ENCODE data around the gene FBXL19.

Gene FBXL19

GRCh38 chr16:30921748-30922419, 1.5 kb upstream of the FBXL19 start:
- Histone ChIP-seq H3K27me3 (no peaks in the 10 kb centered on the region), H3K4me1 (ENCODE audit: control insufficient read depth in 1 of 2, insufficient read depth in 1 of 2, low read depth in 1 of 2, low read length in 1 of 2) (peaks cover 21 to 22% of the 10 kb centered on the region in 2 experiments), H3K36me3 (no peaks in the 10 kb centered on the region), H3K4me3 (ENCODE audit: low read depth in 1 of 2, low read length in 1 of 2) (peak overlapping the region; percentile 93 to 95), H3K9me3 (no peaks in the 10 kb centered on the region), H3K27ac (peak overlapping the region; percentile 94)
- TF ChIP-seq, protein P1, sequence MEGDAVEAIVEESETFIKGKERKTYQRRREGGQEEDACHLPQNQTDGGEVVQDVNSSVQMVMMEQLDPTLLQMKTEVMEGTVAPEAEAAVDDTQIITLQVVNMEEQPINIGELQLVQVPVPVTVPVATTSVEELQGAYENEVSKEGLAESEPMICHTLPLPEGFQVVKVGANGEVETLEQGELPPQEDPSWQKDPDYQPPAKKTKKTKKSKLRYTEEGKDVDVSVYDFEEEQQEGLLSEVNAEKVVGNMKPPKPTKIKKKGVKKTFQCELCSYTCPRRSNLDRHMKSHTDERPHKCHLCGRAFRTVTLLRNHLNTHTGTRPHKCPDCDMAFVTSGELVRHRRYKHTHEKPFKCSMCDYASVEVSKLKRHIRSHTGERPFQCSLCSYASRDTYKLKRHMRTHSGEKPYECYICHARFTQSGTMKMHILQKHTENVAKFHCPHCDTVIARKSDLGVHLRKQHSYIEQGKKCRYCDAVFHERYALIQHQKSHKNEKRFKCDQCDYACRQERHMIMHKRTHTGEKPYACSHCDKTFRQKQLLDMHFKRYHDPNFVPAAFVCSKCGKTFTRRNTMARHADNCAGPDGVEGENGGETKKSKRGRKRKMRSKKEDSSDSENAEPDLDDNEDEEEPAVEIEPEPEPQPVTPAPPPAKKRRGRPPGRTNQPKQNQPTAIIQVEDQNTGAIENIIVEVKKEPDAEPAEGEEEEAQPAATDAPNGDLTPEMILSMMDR (IDR thresholded peaks at IDR 0.05), result peak; percentile 92

DNA sequence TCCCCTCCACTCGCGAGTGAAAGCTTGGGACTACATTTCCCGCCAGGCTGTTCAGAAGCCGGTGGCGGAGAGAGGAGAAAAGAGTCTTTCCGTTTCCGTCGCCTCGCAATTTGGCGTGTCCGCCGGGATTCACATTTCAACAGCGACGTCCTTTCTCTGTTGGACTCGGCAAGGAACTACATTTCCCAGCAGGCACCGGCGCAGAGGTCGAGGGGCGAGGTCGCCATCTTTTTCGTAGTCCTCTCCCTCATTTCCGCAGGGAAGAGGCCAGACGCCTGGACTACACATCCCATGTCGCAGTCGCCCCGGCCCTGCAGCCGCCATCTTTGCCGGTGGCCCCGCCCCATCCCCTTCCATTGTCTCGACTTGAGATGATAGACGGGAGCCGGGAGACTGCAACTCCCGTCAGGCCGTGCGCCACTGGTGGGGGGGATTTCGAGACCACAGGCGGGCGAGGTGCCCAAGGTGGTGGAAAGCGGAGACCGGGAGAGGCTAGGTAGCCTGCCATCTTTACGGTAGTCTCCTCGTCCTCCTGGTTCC, 882 bp upstream of the FBXL19 start:
- H3K27ac ChIP-seq, result peak overlapping the region; percentile 94
- H3K27me3 ChIP-seq, result no peaks in the 10 kb centered on the region
- no peaks in the 10 kb centered on the region for H3K36me3 ChIP-seq
- H3K4me1 ChIP-seq (ENCODE audit: control insufficient read depth in 1 of 2, insufficient read depth in 1 of 2, low read depth in 1 of 2, low read length in 1 of 2), result peaks cover 16 to 22% of the 10 kb centered on the region in 2 experiments
- H3K4me3 ChIP-seq (ENCODE audit: low read depth in 1 of 2, low read length in 1 of 2), result peak overlapping the region; percentile 93 to 95
- TF ChIP-seq, protein P1 (IDR thresholded peaks at IDR 0.05), result no peak
- H3K9me3 ChIP-seq, result no peaks in the 10 kb centered on the region

GRCh38 chr16:30922960-30923535, 324 bp upstream of the FBXL19 start:
- peak overlapping the region; percentile 94 for H3K27ac ChIP-seq

DNA sequence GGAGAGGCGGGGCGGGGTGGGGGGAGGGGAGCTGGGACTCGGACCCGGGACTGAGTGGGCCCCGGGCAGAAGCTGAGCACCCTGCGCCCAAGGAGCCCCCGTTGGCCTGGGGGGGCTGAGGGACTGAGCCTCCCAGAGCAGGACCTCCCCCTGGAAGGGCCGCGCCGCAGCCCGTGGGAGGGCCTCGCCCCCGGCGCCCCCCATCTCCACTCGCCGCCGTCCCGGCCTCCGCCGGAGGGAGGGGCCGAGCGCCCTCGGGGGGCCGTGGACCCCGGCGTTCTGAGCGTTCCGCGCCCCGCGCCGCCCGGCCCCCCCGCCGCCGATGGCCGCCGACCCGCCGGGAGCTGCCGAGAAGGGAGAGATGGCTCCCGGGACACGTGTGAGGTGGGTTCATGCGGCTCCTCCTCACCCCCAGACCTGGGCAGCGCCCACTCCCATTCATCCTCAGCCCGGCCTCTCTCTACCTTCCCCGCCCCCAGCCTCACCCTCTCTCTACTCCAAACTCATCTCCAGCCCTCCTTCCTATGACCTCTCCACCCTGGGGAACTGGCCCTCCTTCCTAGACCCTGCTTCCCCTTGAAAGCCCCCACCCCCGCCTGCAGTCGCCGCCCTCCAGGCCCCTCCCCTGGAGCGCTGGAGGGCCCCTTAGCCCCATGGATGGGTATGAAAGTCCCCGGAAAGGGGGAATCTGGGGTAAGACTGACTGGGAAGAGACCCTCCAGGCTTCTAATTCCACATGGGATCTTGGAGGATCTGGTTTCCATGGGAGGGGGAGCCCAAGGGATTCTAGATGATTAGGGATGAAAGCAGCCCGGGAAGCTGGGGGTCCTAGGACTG, 922 bp downstream of the FBXL19 start:
- peaks cover 12 to 18% of the 10 kb centered on the region in 2 experiments for H3K4me1 ChIP-seq (ENCODE audit: control insufficient read depth in 1 of 2, insufficient read depth in 1 of 2, low read depth in 1 of 2, low read length in 1 of 2)
- TF ChIP-seq, protein P1 (IDR thresholded peaks at IDR 0.05), result no peak
- H3K27ac ChIP-seq, result no peak overlapping the region
- H3K4me3 ChIP-seq (ENCODE audit: low read depth in 1 of 2, low read length in 1 of 2), result peak overlapping the region; percentile 93 to 95
- peaks cover 3% of the 10 kb centered on the region for H3K36me3 ChIP-seq
- H3K9me3 ChIP-seq, result no peaks in the 10 kb centered on the region
- no peaks in the 10 kb centered on the region for H3K27me3 ChIP-seq

More at GRCh38 chr16:30922960-30923535, 324 bp upstream of the FBXL19 start:
- peaks cover 12 to 22% of the 10 kb centered on the region in 2 experiments for H3K4me1 ChIP-seq (ENCODE audit: control insufficient read depth in 1 of 2, insufficient read depth in 1 of 2, low read depth in 1 of 2, low read length in 1 of 2)
- no peaks in the 10 kb centered on the region for H3K9me3 ChIP-seq
- no peaks in the 10 kb centered on the region for H3K36me3 ChIP-seq
- H3K4me3 ChIP-seq (ENCODE audit: low read depth in 1 of 2, low read length in 1 of 2), result peak overlapping the region; percentile 93 to 95
- TF ChIP-seq, protein P1 (IDR thresholded peaks at IDR 0.05), result peak; percentile 21
- no peaks in the 10 kb centered on the region for H3K27me3 ChIP-seq

DNA sequence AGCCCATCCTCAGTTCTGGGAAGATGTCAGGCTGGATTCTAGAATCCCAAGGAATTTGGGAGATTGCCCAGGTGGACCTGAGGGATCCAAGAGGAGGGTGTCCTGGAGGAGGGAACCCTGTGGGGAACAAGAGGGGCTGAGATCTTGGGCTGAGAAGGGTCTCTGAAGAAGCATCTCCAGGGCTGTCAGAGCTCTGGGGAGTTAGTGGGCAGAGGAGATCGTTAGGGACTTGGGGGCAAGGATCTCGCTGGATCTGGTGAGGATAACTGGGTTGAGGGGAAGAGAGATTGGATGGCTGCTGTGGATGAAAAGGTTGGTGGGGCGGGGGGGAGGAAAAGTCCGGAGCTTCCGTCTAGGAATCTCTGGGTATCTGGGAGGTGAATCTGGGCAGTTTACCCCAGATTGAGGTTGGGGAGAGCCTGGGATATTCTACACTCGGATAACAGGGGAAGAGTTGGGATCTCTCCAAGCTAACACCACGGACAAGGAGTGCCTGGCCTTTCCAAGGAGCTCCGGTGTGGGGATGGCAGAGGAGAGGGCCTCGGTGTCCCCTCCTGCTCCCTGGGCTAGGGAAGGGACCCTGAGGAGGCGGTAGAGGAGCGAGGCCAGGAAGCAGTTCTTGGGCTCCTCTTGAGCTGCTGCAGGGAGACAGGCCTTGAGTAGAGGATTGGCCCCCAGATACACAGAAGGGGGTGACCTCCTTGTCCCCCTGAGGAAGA, 1.7 kb downstream of the FBXL19 start:
- Histone ChIP-seq H3K4me1 (ENCODE audit: control insufficient read depth in 1 of 2, insufficient read depth in 1 of 2, low read depth in 1 of 2, low read length in 1 of 2) (peaks cover 12 to 18% of the 10 kb centered on the region in 2 experiments), H3K27ac (peak overlapping the region; percentile 6), H3K27me3 (no peaks in the 10 kb centered on the region), H3K9me3 (no peaks in the 10 kb centered on the region), H3K4me3 (ENCODE audit: low read depth in 1 of 2, low read length in 1 of 2) (no peak overlapping the region), H3K36me3 (peaks cover 10% of the 10 kb centered on the region)
- TF ChIP-seq, protein P1 (IDR thresholded peaks at IDR 0.05), result no peak

Data from neutrophil (primary cell).